ENCODE results near the gene RASSF8.

RASSF8 gene

GRCh38 chr12:25993901-25994651, 35.6 kb downstream of the RASSF8 start:
- Mint-ChIP-seq H3K9me3 (no peaks in the 10 kb centered on the region), H3K27ac (no peak overlapping the region), H3K36me3 (ENCODE audit: low read depth) (no peaks in the 10 kb centered on the region), H3K4me3 (no peak overlapping the region), H3K4me1 (ENCODE audit: low read depth) (no peaks in the 10 kb centered on the region), H3K27me3 (ENCODE audit: low read depth) (peaks cover 19% of the 10 kb centered on the region)

GRCh38 chr12:25994901-25995625, 36.6 kb downstream of the RASSF8 start:
- Mint-ChIP-seq H3K36me3 (ENCODE audit: low read depth) (no peaks in the 10 kb centered on the region), H3K9me3 (no peaks in the 10 kb centered on the region), H3K27ac (no peak overlapping the region), H3K4me3 (no peak overlapping the region), H3K27me3 (ENCODE audit: low read depth) (peaks cover 12% of the 10 kb centered on the region), H3K4me1 (ENCODE audit: low read depth) (no peaks in the 10 kb centered on the region)

GRCh38 chr12:25995906-25996305, 37.4 kb downstream of the RASSF8 start:
- Mint-ChIP-seq H3K27me3 (ENCODE audit: low read depth) (peaks cover 12% of the 10 kb centered on the region), H3K4me1 (ENCODE audit: low read depth) (no peaks in the 10 kb centered on the region), H3K4me3 (no peak overlapping the region), H3K36me3 (ENCODE audit: low read depth) (no peaks in the 10 kb centered on the region), H3K27ac (no peak overlapping the region), H3K9me3 (no peaks in the 10 kb centered on the region)

- Mint-ChIP-seq H3K4me3 (no peak overlapping the region), H3K36me3 (ENCODE audit: low read depth) (no peaks in the 10 kb centered on the region), H3K27ac (no peak overlapping the region), H3K4me1 (ENCODE audit: low read depth) (no peaks in the 10 kb centered on the region), H3K27me3 (ENCODE audit: low read depth) (peaks cover 12% of the 10 kb centered on the region), H3K9me3 (no peaks in the 10 kb centered on the region)
Measured at GRCh38 chr12:25996677-25997076, 38.2 kb downstream of the RASSF8 start.

GRCh38 chr12:25997201-25997963, 38.9 kb downstream of the RASSF8 start:
- Mint-ChIP-seq H3K27ac (no peak overlapping the region), H3K9me3 (no peaks in the 10 kb centered on the region), H3K27me3 (ENCODE audit: low read depth) (peaks cover 10% of the 10 kb centered on the region), H3K4me3 (no peak overlapping the region), H3K4me1 (ENCODE audit: low read depth) (no peaks in the 10 kb centered on the region), H3K36me3 (ENCODE audit: low read depth) (no peaks in the 10 kb centered on the region)

- Mint-ChIP-seq H3K4me1 (ENCODE audit: low read depth) (no peaks in the 10 kb centered on the region), H3K36me3 (ENCODE audit: low read depth) (peaks cover 3% of the 10 kb centered on the region), H3K9me3 (peaks cover 6% of the 10 kb centered on the region), H3K27me3 (ENCODE audit: low read depth) (peaks cover 3% of the 10 kb centered on the region), H3K4me3 (no peak overlapping the region), H3K27ac (no peak overlapping the region)
Measured at GRCh38 chr12:26000898-26001297, 42.4 kb downstream of the RASSF8 start.

- Mint-ChIP-seq H3K4me3 (no peak overlapping the region), H3K27ac (no peak overlapping the region), H3K4me1 (ENCODE audit: low read depth) (no peaks in the 10 kb centered on the region), H3K27me3 (ENCODE audit: low read depth) (peaks cover 3% of the 10 kb centered on the region), H3K9me3 (peaks cover 6% of the 10 kb centered on the region), H3K36me3 (ENCODE audit: low read depth) (peaks cover 3% of the 10 kb centered on the region)
Measured at GRCh38 chr12:26001530-26001929, 43.0 kb downstream of the RASSF8 start.

GRCh38 chr12:26003065-26003464, 44.6 kb downstream of the RASSF8 start:
- Mint-ChIP-seq H3K27ac (no peak overlapping the region), H3K27me3 (ENCODE audit: low read depth) (peaks cover 3% of the 10 kb centered on the region), H3K4me1 (ENCODE audit: low read depth) (no peaks in the 10 kb centered on the region), H3K9me3 (peaks cover 6% of the 10 kb centered on the region), H3K36me3 (ENCODE audit: low read depth) (peaks cover 3% of the 10 kb centered on the region), H3K4me3 (no peak overlapping the region)

- Mint-ChIP-seq H3K4me3 (no peak overlapping the region), H3K27me3 (ENCODE audit: low read depth) (peaks cover 3% of the 10 kb centered on the region), H3K36me3 (ENCODE audit: low read depth) (peaks cover 3% of the 10 kb centered on the region), H3K9me3 (peaks cover 6% of the 10 kb centered on the region), H3K4me1 (ENCODE audit: low read depth) (no peaks in the 10 kb centered on the region), H3K27ac (no peak overlapping the region)
Measured at GRCh38 chr12:26007566-26007965, 49.1 kb downstream of the RASSF8 start.

- H3K27ac Mint-ChIP-seq = no peak overlapping the region
- no peaks in the 10 kb centered on the region for H3K36me3 Mint-ChIP-seq (ENCODE audit: low read depth)
- no peak overlapping the region for H3K4me3 Mint-ChIP-seq
- H3K9me3 Mint-ChIP-seq = no peaks in the 10 kb centered on the region
- no peaks in the 10 kb centered on the region for H3K27me3 Mint-ChIP-seq (ENCODE audit: low read depth)
- H3K4me1 Mint-ChIP-seq (ENCODE audit: low read depth) = no peaks in the 10 kb centered on the region
Measured at GRCh38 chr12:26009593-26009992, 51.1 kb downstream of the RASSF8 start.

- no peaks in the 10 kb centered on the region for H3K27me3 Mint-ChIP-seq (ENCODE audit: low read depth)
- no peak overlapping the region for H3K27ac Mint-ChIP-seq
- H3K36me3 Mint-ChIP-seq (ENCODE audit: low read depth) = no peaks in the 10 kb centered on the region
- no peaks in the 10 kb centered on the region for H3K4me1 Mint-ChIP-seq (ENCODE audit: low read depth)
- H3K9me3 Mint-ChIP-seq = no peaks in the 10 kb centered on the region
- no peak overlapping the region for H3K4me3 Mint-ChIP-seq
Measured at GRCh38 chr12:26010293-26010821, 51.9 kb downstream of the RASSF8 start.

- Mint-ChIP-seq H3K36me3 (ENCODE audit: low read depth) (no peaks in the 10 kb centered on the region), H3K9me3 (no peaks in the 10 kb centered on the region), H3K27ac (no peak overlapping the region), H3K27me3 (ENCODE audit: low read depth) (peaks cover 5% of the 10 kb centered on the region), H3K4me1 (ENCODE audit: low read depth) (no peaks in the 10 kb centered on the region), H3K4me3 (no peak overlapping the region)
Measured at GRCh38 chr12:26011099-26011498, 52.6 kb downstream of the RASSF8 start.

GRCh38 chr12:26014085-26014484, 55.6 kb downstream of the RASSF8 start:
- H3K36me3 Mint-ChIP-seq (ENCODE audit: low read depth) = no peaks in the 10 kb centered on the region
- H3K4me1 Mint-ChIP-seq (ENCODE audit: low read depth) = no peaks in the 10 kb centered on the region
- no peak overlapping the region for H3K27ac Mint-ChIP-seq
- H3K4me3 Mint-ChIP-seq = no peak overlapping the region
- H3K9me3 Mint-ChIP-seq = no peaks in the 10 kb centered on the region
- H3K27me3 Mint-ChIP-seq (ENCODE audit: low read depth) = peaks cover 21% of the 10 kb centered on the region

- Mint-ChIP-seq H3K36me3 (ENCODE audit: low read depth) (no peaks in the 10 kb centered on the region), H3K27ac (no peak overlapping the region), H3K9me3 (no peaks in the 10 kb centered on the region), H3K4me1 (ENCODE audit: low read depth) (no peaks in the 10 kb centered on the region), H3K27me3 (ENCODE audit: low read depth) (peaks cover 27% of the 10 kb centered on the region), H3K4me3 (no peak overlapping the region)
Measured at GRCh38 chr12:26016516-26016915, 58.0 kb downstream of the RASSF8 start.
